Inflammatory macrophage treated with lipopolysaccharide for 4 hours (primary cell): ENCODE data around the gene PTPN23.

Source experiments
- DNase-seq: peaks from one replicate; pipeline ENCODE4 v3.0.0-alpha.2; 2020

Gene PTPN23

DNA sequence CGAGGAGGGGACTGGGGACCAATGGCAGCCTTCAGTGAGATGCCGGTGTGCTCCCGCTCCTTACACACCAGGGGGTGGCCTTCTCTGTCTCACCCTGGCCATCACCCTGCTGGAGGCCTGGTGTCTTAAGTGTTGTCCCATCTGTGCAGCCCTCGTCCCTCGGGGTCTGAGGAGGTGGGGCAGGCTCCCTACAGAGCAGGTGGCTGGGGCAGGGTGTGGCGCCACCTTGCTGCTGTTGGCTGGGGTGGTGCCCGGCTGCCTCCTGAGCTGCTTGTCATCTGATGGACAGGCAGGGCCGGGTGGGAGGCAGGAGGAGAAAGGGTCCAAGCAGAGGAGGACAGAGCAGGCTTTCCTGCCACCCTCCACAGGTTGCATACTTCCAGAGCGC is 25.9 kb downstream of the PTPN23 start:
- DNase-seq: no peak

DNA sequence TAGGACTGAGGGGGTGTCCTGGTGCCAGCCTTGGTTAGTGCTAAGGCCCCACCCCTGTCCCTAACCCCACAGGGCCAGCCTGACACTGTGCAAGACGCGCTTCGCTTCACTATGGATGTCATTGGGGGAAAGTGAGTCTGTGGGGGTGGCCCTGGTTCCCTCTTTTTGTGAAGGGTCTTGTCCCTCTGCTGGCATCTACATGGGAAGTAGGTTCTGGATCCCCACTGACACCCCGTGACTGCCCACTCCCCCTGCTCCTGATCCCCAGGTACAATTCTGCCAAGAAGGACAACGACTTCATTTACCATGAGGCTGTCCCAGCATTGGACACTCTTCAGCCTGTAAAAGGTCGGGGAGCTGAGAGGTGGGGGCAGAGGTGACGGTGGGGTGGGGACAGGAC is 26.4 kb downstream of the PTPN23 start:
- DNase-seq: no peak

DNA sequence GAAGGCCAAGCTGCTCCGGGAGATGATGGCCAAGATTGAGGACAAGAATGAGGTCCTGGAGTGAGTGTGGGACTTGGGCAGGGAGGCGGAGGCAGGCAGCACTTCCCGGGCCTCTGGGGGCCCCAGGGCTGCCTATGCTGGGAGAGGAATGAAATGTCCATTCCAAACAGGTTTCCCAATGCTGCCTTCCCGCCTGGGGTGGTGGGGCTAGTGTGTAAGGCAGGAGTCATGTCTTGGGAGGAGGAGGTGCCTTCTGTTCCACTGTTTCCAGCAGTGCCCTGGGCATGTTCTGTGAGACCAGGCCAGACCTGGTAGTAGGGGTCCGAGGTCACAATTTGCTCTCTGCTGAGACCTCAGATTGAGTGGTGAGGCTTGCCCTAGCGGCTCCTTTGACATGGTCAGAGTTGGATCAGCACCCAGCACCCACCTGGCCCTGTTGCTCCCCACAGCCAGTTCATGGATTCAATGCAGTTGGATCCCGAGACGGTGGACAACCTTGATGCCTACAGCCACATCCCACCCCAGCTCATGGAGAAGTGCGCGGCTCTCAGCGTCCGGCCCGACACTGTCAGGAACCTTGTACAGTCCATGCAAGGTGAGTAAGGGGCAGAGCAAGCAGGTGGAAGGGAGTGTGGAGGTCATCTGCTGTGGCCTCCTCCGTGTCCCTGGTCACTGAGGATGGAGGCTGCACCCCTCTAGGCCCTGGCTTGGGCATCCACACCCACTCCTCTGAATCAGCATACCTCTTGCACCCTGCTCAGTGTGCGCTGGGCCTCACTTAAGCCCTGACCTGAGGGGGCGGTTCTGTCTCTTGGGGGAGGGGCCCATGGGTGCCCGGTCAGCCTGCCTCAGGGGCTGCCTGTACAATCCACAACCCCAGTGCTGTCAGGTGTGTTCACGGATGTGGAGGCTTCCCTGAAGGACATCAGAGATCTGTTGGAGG is 27.3 kb downstream of the PTPN23 start:
- no peak for DNase-seq

DNA sequence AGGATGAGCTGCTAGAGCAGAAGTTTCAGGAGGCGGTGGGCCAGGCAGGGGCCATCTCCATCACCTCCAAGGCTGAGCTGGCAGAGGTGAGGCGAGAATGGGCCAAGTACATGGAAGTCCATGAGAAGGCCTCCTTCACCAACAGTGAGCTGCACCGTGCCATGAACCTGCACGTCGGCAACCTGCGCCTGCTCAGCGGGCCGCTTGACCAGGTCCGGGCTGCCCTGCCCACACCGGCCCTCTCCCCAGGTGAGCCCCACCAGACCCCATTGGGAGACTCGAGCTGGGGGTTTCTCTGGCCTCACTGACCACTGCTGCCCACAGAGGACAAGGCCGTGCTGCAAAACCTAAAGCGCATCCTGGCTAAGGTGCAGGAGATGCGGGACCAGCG is 28.0 kb downstream of the PTPN23 start:
- no peak for DNase-seq

DNA sequence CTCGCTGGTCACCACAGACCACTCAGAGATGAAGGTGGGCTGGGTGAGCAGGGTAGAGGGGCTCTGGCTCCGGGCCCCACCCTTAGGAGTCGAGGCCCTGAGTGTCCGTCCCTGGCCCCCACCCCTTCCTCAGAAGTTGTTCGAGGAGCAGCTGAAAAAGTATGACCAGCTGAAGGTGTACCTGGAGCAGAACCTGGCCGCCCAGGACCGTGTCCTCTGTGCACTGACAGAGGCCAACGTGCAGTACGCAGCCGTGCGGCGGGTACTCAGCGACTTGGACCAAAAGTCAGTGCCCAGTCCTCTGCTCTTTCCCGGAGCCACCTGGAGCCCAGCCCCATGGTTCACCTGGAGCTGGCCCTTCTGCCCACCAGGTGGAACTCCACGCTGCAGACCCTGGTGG is 28.5 kb downstream of the PTPN23 start:
- no peak for DNase-seq

DNA sequence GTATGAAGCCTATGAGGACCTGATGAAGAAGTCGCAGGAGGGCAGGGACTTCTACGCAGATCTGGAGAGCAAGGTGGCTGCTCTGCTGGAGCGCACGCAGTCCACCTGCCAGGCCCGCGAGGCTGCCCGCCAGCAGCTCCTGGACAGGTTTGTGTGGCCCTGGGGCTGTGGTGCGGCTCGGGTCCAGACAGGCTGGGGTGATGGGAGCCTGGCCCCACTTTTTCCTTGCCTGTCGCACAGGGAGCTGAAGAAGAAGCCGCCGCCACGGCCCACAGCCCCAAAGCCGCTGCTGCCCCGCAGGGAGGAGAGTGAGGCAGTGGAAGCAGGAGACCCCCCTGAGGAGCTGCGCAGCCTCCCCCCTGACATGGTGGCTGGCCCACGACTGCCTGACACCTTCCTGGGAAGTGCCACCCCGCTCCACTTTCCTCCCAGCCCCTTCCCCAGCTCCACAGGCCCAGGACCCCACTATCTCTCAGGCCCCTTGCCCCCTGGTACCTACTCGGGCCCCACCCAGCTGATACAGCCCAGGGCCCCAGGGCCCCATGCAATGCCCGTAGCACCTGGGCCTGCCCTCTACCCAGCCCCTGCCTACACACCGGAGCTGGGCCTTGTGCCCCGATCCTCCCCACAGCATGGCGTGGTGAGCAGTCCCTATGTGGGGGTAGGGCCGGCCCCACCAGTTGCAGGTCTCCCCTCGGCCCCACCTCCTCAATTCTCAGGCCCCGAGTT is 29.0 kb downstream of the PTPN23 start:
- no peak for DNase-seq

DNA sequence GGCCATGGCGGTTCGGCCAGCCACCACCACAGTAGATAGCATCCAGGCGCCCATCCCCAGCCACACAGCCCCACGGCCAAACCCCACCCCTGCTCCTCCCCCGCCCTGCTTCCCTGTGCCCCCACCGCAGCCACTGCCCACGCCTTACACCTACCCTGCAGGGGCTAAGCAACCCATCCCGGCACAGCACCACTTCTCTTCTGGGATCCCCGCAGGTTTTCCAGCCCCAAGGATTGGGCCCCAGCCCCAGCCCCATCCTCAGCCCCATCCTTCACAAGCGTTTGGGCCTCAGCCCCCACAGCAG is 29.5 kb downstream of the PTPN23 start:
- DNase-seq: no peak

DNA sequence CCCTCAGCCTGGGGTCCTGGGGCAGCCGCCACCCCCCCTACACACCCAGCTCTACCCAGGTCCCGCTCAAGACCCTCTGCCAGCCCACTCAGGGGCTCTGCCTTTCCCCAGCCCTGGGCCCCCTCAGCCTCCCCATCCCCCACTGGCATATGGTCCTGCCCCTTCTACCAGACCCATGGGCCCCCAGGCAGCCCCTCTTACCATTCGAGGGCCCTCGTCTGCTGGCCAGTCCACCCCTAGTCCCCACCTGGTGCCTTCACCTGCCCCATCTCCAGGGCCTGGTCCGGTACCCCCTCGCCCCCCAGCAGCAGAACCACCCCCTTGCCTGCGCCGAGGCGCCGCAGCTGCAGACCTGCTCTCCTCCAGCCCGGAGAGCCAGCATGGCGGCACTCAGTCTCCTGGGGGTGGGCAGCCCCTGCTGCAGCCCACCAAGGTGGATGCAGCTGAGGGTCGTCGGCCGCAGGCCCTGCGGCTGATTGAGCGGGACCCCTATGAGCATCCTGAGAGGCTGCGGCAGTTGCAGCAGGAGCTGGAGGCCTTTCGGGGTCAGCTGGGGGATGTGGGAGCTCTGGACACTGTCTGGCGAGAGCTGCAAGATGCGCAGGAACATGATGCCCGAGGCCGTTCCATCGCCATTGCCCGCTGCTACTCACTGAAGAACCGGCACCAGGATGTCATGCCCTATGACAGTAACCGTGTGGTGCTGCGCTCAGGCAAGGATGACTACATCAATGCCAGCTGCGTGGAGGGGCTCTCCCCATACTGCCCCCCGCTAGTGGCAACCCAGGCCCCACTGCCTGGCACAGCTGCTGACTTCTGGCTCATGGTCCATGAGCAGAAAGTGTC is 30.2 kb downstream of the PTPN23 start:
- no peak for DNase-seq

DNA sequence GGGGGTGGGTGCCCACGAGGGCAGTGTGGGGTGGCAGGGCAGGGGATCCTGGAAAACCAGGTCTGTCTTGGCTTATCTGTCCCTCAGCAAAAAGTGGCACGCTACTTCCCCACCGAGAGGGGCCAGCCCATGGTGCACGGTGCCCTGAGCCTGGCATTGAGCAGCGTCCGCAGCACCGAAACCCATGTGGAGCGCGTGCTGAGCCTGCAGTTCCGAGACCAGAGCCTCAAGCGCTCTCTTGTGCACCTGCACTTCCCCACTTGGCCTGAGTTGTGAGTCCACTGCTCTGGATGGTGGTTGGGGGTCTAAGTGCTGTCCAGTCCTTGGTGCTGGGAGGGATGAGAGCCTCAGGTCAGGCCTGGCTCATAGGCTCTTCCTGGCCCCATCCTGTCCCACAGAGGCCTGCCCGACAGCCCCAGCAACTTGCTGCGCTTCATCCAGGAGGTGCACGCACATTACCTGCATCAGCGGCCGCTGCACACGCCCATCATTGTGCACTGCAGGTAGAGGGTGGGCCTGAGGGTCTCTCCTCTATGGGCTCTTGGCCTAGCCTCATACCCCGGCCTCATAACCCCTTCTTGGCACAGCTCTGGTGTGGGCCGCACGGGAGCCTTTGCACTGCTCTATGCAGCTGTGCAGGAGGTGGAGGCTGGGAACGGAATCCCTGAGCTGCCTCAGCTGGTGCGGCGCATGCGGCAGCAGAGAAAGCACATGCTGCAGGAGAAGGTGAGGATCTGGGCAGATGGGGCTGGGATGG is 31.1 kb downstream of the PTPN23 start:
- DNase-seq: no peak

DNA sequence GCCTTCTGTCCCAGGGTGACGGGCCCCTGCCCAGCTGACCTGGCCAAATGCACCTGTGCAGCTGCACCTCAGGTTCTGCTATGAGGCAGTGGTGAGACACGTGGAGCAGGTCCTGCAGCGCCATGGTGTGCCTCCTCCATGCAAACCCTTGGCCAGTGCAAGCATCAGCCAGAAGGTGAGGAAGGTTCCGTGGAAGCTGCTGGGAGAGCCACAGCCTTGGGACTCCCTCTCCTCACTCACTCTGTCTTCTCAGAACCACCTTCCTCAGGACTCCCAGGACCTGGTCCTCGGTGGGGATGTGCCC is 31.6 kb downstream of the PTPN23 start:
- no peak for DNase-seq

DNA sequence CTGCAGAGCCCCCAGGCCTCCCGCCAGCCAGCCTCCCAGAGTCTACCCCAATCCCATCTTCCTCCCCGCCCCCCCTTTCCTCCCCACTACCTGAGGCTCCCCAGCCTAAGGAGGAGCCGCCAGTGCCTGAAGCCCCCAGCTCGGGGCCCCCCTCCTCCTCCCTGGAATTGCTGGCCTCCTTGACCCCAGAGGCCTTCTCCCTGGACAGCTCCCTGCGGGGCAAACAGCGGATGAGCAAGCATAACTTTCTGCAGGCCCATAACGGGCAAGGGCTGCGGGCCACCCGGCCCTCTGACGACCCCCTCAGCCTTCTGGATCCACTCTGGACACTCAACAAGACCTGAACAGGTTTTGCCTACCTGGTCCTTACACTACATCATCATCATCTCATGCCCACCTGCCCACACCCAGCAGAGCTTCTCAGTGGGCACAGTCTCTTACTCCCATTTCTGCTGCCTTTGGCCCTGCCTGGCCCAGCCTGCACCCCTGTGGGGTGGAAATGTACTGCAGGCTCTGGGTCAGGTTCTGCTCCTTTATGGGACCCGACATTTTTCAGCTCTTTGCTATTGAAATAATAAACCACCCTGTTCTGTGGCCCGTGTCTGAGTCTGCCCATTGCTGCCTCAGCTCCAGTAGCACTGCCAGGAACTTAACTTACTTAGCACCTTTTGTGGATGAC is 32.2 kb downstream of the PTPN23 start:
- DNase-seq: no peak

DNA sequence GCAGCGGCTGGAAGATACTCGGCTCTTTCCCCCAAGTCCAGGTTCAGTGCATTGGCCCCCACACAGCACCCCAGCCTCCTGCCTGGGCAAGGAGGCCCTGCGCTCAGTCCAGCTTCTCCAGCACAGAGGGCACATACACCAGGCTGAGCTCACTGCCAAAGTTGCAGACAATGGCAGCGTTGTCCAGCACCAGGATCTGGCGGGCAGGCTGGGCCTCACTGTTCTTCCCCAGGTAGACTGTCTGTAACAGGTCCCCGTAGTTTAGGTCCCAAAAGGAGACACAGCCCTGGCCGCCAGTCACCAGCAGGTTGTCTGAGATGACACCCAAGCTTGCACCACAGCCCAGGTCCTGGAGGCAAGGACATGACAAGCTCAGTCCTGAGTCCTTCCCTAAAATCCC is 32.9 kb downstream of the PTPN23 start:
- no peak for DNase-seq

DNA sequence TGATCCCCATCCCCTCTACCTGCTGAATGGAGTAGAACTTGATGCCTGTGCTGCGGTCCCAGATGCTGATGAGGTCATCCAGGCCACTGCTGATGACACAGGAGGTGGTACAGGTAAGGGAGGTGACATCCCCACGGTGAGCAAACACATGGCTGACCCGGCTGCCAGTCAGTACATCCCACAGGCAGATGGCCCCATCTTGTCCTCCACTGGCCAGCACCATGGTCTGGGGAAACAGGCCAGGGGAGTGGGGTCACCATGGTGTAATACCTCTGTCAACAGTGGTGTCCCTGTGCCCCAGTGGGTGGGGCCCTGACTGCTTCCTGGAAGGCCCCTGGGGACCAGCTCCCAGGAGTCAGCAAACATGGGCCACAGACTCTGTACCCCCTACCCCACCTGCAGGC is 33.3 kb downstream of the PTPN23 start:
- DNase-seq: no peak

DNA sequence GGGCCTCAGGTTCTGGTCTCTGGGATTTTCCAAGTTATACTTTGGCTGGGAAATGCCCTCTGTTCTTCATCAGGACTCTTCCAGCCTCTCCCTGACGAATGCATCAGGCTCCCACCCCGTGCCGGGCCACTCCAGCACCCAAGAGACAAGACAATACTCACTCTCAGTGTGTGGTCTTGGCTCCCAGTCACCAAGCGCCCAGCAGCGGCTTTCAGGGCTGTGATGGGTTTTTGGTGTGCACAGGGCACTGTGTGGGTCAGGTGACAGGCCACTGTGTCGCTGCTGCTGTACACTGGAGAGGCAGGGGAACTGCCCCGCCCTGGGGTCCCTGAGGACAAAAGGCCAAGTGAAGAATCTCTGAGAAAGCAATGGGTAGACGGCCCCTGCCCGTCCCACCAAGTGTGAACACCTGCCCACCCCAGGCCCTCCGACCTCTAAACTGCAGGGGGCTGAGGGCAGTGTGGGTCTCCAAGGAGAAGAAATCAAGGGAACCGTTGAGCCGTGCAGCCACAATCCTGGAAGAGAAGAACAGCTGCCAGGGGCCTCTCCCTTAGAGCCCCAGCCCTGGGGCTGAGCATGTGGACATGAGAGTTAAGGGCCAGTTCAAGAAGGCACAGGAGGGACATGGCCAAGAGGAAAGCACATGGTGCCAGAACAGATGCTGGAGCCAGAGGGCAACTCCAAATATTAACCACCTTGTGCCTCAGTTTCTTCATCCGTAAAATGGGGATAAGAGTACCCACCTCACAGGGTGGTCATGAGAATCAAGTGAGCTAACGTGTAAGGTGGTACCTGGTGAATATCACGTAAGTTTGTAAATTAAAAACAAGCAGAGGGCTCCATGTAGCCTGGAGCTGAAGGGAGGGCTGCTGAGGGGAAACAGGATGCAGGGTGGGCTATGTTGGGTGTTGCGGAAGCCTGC is 34.1 kb downstream of the PTPN23 start:
- DNase-seq: no peak

DNA sequence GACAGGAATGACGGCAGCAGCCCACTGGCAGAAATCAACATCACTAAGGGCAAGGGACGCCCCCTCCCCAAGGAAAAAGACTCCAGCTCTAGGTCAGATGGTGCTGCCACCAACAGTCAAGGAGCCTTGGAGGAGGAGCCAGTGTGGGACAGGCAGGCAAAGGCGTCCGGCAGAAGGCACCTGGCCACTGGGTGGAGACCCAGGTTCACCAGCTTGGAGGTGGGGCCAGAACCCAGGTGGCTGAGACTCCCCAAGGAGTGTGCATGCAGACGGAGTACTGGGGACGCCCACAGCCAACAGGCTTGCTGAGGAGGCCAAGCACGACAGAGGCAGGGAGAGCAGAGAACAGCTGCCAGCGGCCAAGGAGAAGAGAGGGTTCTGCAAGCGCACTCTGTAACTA is 35.2 kb downstream of the PTPN23 start:
- no peak for DNase-seq

DNA sequence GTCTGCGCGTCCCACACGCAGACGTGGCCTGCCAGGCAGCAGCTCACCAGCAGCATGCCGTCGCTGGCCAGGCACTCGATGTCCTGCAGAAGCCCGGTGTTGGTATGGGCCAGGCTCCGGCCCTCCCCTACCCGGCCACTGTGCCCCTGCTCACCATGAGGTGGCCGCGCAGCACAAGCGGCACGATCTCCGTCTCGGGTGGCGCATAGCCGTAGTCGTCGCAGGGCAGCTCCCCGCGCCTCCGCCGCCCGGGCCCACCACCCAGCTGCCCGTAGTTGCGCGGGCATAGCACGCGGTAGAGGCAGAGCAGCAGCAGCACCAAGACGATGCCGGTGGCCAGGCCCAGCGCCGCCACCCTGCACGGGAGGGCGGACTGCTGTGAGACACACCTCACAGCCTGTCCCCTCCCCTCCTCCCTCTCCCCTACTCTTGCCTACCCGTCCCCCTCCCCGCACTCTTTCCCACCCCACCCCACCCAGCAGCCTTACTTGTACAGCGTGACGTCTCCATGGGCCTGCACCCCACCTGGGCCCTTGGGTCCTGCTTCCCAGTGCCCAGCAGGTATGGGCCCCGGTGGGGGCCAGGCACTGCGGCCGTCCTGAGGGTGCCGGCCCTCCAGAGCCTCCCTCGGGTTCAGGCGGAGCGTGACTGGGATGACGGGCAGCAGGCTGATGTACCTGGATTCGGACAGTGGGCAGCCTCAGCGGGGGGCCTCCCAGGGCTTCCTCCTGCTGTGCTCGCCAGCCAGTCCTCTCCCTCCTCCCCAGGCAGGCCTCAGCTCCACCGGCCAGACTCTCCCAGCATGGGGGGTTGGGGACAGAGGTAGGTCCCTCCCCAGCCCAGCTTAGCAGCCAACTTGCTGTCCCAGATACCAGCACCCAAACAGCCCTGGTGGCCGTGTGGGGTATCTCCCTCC is 37.6 kb downstream of the PTPN23 start:
- DNase-seq: no peak

DNA sequence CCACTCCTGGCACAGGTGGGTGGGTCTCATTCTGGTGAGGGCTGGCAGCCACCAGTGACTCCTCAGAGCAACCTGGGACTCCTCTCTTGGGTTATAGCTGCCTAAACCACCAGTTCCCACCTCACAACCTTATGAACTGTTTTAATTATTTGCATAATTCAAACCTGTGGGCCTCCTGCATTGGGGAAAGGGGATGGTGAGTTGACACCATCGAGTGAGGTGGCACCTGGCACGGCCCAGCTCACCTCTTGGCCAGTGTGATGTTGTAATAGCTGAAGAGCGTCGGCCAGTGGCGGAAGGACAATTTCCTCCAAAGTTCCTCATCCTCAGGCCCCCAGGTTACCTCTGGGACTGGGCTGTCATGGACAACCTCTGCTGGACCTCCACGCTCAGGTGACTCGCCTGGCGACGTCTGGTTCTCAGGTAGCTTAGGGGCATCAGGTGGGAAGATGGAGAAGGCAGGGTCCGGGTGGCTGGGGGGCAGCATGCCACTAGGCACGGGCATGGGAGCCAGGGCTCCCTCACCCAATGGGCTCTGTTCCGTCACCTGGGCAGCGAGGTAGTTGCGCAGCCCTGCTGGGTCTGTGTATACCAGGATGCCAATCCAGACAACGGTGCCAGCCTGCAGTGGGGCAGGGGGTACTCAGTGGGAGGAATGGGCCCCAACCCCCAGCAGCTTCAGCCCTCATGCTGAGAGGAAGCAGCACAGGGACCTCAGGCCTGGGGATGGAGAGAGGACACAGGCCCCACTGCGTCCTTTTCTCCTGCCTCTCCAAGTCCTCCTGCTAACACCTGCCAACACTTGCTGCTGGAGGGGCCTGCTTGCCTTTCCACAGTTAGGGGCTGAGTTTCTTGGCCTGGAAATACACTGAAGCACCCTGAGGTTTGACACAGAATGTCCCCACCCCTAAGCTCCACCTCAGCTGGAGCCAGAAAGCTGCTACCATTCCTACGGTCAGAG is 38.5 kb downstream of the PTPN23 start:
- DNase-seq: no peak

DNA sequence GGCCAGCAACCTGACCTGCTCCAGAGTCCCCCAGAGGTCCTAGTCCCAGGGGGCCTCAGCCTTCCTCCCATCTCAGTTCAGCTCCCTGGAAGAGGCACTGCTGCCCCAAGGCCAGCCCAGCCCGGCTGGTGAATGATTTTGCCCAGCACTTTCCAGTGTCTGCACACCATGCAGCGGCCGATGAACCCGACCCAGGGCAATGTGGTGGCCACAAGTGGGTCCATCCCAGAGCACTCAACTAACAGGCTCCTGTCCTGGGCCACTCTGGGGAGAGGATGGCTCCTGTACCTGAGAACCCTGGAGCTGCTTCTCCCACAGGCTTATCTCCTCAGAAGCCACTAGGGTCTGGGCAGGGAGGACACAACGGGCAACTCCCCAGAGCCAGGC is 39.2 kb downstream of the PTPN23 start:
- no peak for DNase-seq
